NOMO-1 (cell line): ENCODE results near the gene SMKR1.
"Not testable (repeated sequence)": the region's sequence is repeated elsewhere in the genome, so short reads cannot be mapped to it uniquely, and the experiment has no call there.

Experiments
- DNase-seq, 2 experiments: peaks; one replicate each; lab custom pipeline; 2025; ENCODE audit not compliant: unreplicated experiment in 2 of 2; lab: John Stamatoyannopoulos, UW

SMKR1 gene

GRCh38 chr7:129481376-129481775 lies 21.0 kb upstream of the SMKR1 start:
- DNase-seq = not testable (repeated sequence)

- no peak for DNase-seq
These were observed 19.6 kb upstream of the SMKR1 start for GRCh38 chr7:129482781-129483180.

- DNase-seq = no peak
These were observed 12.8 kb upstream of the SMKR1 start for GRCh38 chr7:129489491-129489890.

- DNase-seq = no peak
These were observed 9.9 kb upstream of the SMKR1 start for GRCh38 chr7:129492391-129492790.

- no peak for DNase-seq
These were observed 8.8 kb upstream of the SMKR1 start for GRCh38 chr7:129493555-129493954.

GRCh38 chr7:129494041-129494440 lies 8.3 kb upstream of the SMKR1 start:
- DNase-seq = no peak

GRCh38 chr7:129495987-129496386 lies 6.3 kb upstream of the SMKR1 start:
- DNase-seq = no peak

GRCh38 chr7:129496653-129497052 lies 5.7 kb upstream of the SMKR1 start:
- no peak for DNase-seq

- no peak for DNase-seq
These were observed 5.2 kb upstream of the SMKR1 start for GRCh38 chr7:129497156-129497555.

- no peak for DNase-seq
These were observed 4.3 kb upstream of the SMKR1 start for GRCh38 chr7:129498021-129498420.

- DNase-seq = no peak
These were observed 2.3 kb upstream of the SMKR1 start for GRCh38 chr7:129499999-129500398.

GRCh38 chr7:129502708-129503685 lies 666 bp downstream of the SMKR1 start:
- no peak for DNase-seq

GRCh38 chr7:129503725-129504124 lies 1.4 kb downstream of the SMKR1 start:
- DNase-seq = no peak

- DNase-seq = no peak
These were observed 9.9 kb downstream of the SMKR1 start for GRCh38 chr7:129512192-129512591.

GRCh38 chr7:129513546-129513945 lies 11.2 kb downstream of the SMKR1 start:
- no peak for DNase-seq

GRCh38 chr7:129514683-129515082 lies 12.4 kb downstream of the SMKR1 start:
- DNase-seq = no peak

- DNase-seq = no peak
These were observed 13.1 kb downstream of the SMKR1 start for GRCh38 chr7:129515381-129515780.

- no peak for DNase-seq
These were observed 15.6 kb downstream of the SMKR1 start for GRCh38 chr7:129517931-129518330.

- DNase-seq = no peak
These were observed 17.1 kb downstream of the SMKR1 start for GRCh38 chr7:129519464-129519863.

- DNase-seq = no peak
These were observed 20.0 kb downstream of the SMKR1 start for GRCh38 chr7:129522088-129522970.

GRCh38 chr7:129522971-129523340 lies 20.6 kb downstream of the SMKR1 start:
- DNase-seq = no peak

- no peak for DNase-seq
These were observed 21.6 kb downstream of the SMKR1 start for GRCh38 chr7:129523924-129524323.
